KMS-11 (cell line): ENCODE data around the gene UBA5.

Experiments
- H2AFZ ChIP-seq: fragments of 200-600 bp; sonication (generic); 2 replicates; pipeline ENCODE4 v1.6.1; 2016; ENCODE audit warnings: antibody characterized with exemption, mixed run types, low read depth
- H3K27ac ChIP-seq: fragments of 200-600 bp; sonication (generic); 2 replicates; pipeline ENCODE4 v1.6.1; 2016; ENCODE audit warnings: mild to moderate bottlenecking, mixed run types
- H3K27me3 ChIP-seq: fragments of 200-600 bp; sonication (generic); 2 replicates; pipeline ENCODE4 v1.6.1; 2017; ENCODE audit warnings: mild to moderate bottlenecking, low read depth, mixed run types, moderate library complexity; ENCODE audit not compliant: insufficient read depth
- H3K36me3 ChIP-seq: fragments of 200-600 bp; sonication (generic); 2 replicates; pipeline ENCODE4 v1.6.1; 2017; ENCODE audit warnings: mild to moderate bottlenecking, mixed run types; ENCODE audit not compliant: insufficient read depth
- H3K4me1 ChIP-seq: fragments of 200-600 bp; sonication (generic); 2 replicates; pipeline ENCODE4 v1.6.1; 2016; ENCODE audit warnings: mild to moderate bottlenecking, low read depth, mixed run types; ENCODE audit not compliant: poor library complexity, severe bottlenecking
- H3K4me2 ChIP-seq: fragments of 200-600 bp; sonication (generic); 2 replicates; pipeline ENCODE4 v1.7.0; 2016; ENCODE audit warnings: mild to moderate bottlenecking, mixed run types
- H3K4me3 ChIP-seq: fragments of 200-600 bp; sonication (generic); IDR thresholded peaks from 2 replicates; pipeline ENCODE4 v1.6.1; 2017; ENCODE audit warnings: low read depth, low read length, mixed read lengths; ENCODE audit not compliant: insufficient read depth
- H3K79me2 ChIP-seq: fragments of 200-600 bp; sonication (generic); 2 replicates; pipeline ENCODE4 v1.6.1; 2016; ENCODE audit warnings: low read depth, mixed run types; ENCODE audit not compliant: insufficient read depth
- H3K9ac ChIP-seq: fragments of 200-600 bp; sonication (generic); 2 replicates; pipeline ENCODE4 v1.6.1; 2016; ENCODE audit warnings: mild to moderate bottlenecking, mixed run types
- H4K20me1 ChIP-seq: fragments of 200-600 bp; sonication (generic); 2 replicates; pipeline ENCODE4 v1.6.1; 2016; ENCODE audit warnings: mild to moderate bottlenecking, mixed run types; ENCODE audit not compliant: insufficient read depth
- TF ChIP-seq, protein P1 (sequence below): fragments of 200-600 bp; sonication (generic); conservative IDR thresholded peaks from 2 replicates; pipeline ENCODE4 v1.6.1; 2017; ENCODE audit warnings: low read depth, mild to moderate bottlenecking, antibody characterized with exemption, low read length, moderate library complexity, mixed read lengths

UBA5 gene

DNA sequence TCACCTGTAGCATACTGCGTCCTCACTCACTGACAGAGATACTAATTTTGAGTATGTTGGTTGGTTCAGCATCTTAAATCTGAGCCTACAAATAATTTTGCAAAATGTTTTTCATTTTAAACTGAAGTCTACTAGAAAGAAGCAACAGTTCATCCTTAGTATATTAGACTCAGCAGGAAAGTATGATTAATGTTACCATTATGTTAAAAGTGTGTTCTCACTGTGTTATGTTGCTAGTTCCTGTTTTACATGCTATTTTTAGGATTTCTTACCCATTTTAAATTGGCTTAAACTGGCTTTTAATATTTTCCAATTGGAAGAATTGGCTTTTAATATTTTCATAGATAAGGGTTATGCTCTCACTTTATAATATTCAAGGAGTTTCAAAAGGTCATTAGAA lies 37.4 kb upstream of the UBA5 start:
- no peaks in the 10 kb centered on the region for H4K20me1 ChIP-seq
- TF ChIP-seq, protein P1, sequence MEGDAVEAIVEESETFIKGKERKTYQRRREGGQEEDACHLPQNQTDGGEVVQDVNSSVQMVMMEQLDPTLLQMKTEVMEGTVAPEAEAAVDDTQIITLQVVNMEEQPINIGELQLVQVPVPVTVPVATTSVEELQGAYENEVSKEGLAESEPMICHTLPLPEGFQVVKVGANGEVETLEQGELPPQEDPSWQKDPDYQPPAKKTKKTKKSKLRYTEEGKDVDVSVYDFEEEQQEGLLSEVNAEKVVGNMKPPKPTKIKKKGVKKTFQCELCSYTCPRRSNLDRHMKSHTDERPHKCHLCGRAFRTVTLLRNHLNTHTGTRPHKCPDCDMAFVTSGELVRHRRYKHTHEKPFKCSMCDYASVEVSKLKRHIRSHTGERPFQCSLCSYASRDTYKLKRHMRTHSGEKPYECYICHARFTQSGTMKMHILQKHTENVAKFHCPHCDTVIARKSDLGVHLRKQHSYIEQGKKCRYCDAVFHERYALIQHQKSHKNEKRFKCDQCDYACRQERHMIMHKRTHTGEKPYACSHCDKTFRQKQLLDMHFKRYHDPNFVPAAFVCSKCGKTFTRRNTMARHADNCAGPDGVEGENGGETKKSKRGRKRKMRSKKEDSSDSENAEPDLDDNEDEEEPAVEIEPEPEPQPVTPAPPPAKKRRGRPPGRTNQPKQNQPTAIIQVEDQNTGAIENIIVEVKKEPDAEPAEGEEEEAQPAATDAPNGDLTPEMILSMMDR: no peak
- no peak overlapping the region for H3K4me3 ChIP-seq
- no peak overlapping the region for H3K4me2 ChIP-seq
- no peaks in the 10 kb centered on the region for H3K4me1 ChIP-seq
- H3K79me2 ChIP-seq: no peaks in the 10 kb centered on the region
- H3K27me3 ChIP-seq: no peaks in the 10 kb centered on the region
- H3K36me3 ChIP-seq: no peaks in the 10 kb centered on the region
- no peak overlapping the region for H2AFZ ChIP-seq
- H3K27ac ChIP-seq: no peak overlapping the region
- H3K9ac ChIP-seq: no peak overlapping the region

DNA sequence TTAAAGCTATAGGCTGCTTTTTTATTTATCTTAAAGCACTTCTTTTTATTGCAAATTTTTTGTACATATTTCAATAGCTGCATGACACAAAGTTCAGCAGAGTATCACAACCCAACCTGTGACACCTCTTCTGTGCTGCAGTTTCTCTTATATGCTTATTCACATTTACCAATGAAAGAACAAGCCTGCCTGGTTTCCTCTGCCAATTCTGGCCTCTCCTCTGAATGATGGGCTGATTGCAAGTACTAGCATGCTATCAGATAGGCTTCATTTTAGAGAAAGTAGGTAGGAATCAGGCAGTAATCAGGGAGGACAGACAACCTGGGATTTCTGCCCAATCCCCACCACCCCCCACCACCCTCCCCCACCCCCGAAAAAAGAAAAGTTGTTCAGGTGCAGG lies 36.5 kb upstream of the UBA5 start:
- H3K4me2 ChIP-seq: no peak overlapping the region
- TF ChIP-seq, protein P1: no peak
- no peak overlapping the region for H3K27ac ChIP-seq
- H3K27me3 ChIP-seq: no peaks in the 10 kb centered on the region
- H4K20me1 ChIP-seq: no peaks in the 10 kb centered on the region
- H3K36me3 ChIP-seq: no peaks in the 10 kb centered on the region
- no peak overlapping the region for H3K4me3 ChIP-seq
- no peak overlapping the region for H2AFZ ChIP-seq
- H3K79me2 ChIP-seq: no peaks in the 10 kb centered on the region
- no peaks in the 10 kb centered on the region for H3K4me1 ChIP-seq
- H3K9ac ChIP-seq: no peak overlapping the region

DNA sequence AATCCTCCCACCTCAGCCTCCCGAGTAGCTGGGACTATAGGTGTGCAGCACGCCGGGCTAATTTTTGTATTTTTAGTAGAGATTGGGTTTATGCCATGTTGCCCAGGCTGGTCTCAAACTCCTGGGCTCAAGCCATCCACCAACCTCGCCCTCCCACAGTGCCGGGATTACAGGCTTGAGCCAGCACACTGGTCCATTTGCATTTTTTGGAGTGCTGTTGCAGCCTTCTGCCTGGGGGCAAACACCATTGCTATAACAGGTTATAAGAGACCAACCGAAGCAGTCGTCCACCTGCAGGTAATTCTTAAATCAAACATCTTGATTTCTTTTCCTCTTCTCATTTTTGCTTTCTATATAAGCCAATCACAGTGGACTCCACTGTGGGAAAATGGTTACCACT lies 35.3 kb upstream of the UBA5 start:
- TF ChIP-seq, protein P1: no peak
- no peak overlapping the region for H3K4me3 ChIP-seq
- no peaks in the 10 kb centered on the region for H3K27me3 ChIP-seq
- no peak overlapping the region for H3K9ac ChIP-seq
- H3K4me2 ChIP-seq: no peak overlapping the region
- H4K20me1 ChIP-seq: no peaks in the 10 kb centered on the region
- H3K36me3 ChIP-seq: no peaks in the 10 kb centered on the region
- H3K79me2 ChIP-seq: no peaks in the 10 kb centered on the region
- H3K27ac ChIP-seq: no peak overlapping the region
- no peaks in the 10 kb centered on the region for H3K4me1 ChIP-seq
- no peak overlapping the region for H2AFZ ChIP-seq

DNA sequence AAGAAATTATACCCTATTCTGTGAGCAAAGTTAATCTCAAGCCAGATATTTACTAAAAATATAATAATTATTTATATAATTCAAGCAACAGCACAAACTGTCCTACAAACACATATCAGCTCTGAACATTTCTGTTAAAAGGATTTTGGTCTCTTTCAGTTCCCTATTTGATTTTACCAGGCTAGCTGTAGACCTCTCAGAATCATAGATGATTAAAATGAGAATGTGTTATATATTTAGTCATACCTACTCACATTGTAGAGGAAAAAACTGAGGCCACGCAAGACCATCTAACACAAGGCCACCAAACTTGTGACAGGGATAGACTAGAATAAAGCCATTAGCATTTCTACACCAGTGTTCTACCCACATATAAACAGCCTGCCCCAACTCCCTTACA lies 34.5 kb upstream of the UBA5 start:
- no peak overlapping the region for H2AFZ ChIP-seq
- H3K27ac ChIP-seq: no peak overlapping the region
- H3K79me2 ChIP-seq: no peaks in the 10 kb centered on the region
- no peaks in the 10 kb centered on the region for H3K4me1 ChIP-seq
- H3K9ac ChIP-seq: no peak overlapping the region
- H3K36me3 ChIP-seq: no peaks in the 10 kb centered on the region
- H4K20me1 ChIP-seq: no peaks in the 10 kb centered on the region
- TF ChIP-seq, protein P1: no peak
- H3K4me2 ChIP-seq: no peak overlapping the region
- no peaks in the 10 kb centered on the region for H3K27me3 ChIP-seq
- H3K4me3 ChIP-seq: no peak overlapping the region
